MCF 10A (cell line): Measurements from ENCODE around the gene EBP. TPM values are rescaled to one million over a fixed set of nuclear protein-coding genes. Genes with fewer than 3 reads are reported as not detected.

Source experiments
- BruUV-seq: library from RNA; stranded (reverse); fragments of 400-500 nt; replicated peaks from 2 replicates; lab custom pipeline; 2021; lab: Mats Ljungman, UMichigan
- CTCF ChIA-PET: fragments of 300-600 bp; sonication (Branson Sonifier 250); formaldehyde crosslinking; extraction: SDS; loops from one replicate; lab custom pipeline; 2021; ENCODE audit warnings: antibody characterized with exemption, inconsistent platforms; lab: Yijun Ruan, JAX
- POLR2A ChIA-PET: fragments of 300-600, 350-650 bp; sonication (Branson Sonifier 250); formaldehyde crosslinking; extraction: SDS; loops from one replicate; lab custom pipeline; 2020; ENCODE audit warnings: antibody characterized with exemption, inconsistent platforms; lab: Yijun Ruan, JAX
- DNase-seq: peaks from one replicate; pipeline ENCODE4 v3.0.0-alpha.2; 2018; ENCODE audit not compliant: unreplicated experiment
- H3K27ac Mint-ChIP-seq: one replicate; pipeline ENCODE4 v1.8.0; 2022; ENCODE audit warnings: mild to moderate bottlenecking, low read depth, mixed read lengths; ENCODE audit not compliant: unreplicated experiment
- H3K27me3 Mint-ChIP-seq: one replicate; pipeline ENCODE4 v1.8.0; 2022; ENCODE audit warnings: mixed read lengths; ENCODE audit not compliant: insufficient read depth, unreplicated experiment
- H3K36me3 Mint-ChIP-seq: one replicate; pipeline ENCODE4 v1.8.0; 2022; ENCODE audit warnings: mild to moderate bottlenecking, moderate library complexity, mixed read lengths; ENCODE audit not compliant: insufficient read depth, unreplicated experiment
- H3K4me1 Mint-ChIP-seq: one replicate; pipeline ENCODE4 v1.8.0; 2022; ENCODE audit warnings: mixed read lengths; ENCODE audit not compliant: insufficient read depth, unreplicated experiment
- H3K4me3 Mint-ChIP-seq: one replicate; pipeline ENCODE4 v1.8.0; 2022; ENCODE audit warnings: mild to moderate bottlenecking, moderate library complexity, mixed read lengths; ENCODE audit not compliant: unreplicated experiment
- H3K9me3 Mint-ChIP-seq: one replicate; pipeline ENCODE4 v1.8.0; 2022; ENCODE audit warnings: mixed read lengths; ENCODE audit not compliant: unreplicated experiment
- CTCF ChIP-seq: fragments of 200-600 bp; IDR thresholded peaks from one replicate; pipeline ENCODE4 v1.8.0; 2022; ENCODE audit warnings: antibody characterized with exemption, mild to moderate bottlenecking; ENCODE audit not compliant: unreplicated experiment
- intact Hi-C: fragments of 100-400 bp; cut with micrococcal nuclease; formaldehyde crosslinking; loops from 2 replicates; pipeline ENCODE4 v1.14.1; 2022
- total RNA-seq: library from RNA; stranded (reverse); gene quantifications from 2 replicates; pipeline ENCODE4 v1.2.3, GENCODE V29; 2022

The EBP gene
- total RNA-seq, 1 experiment from 2014 or later: 102 TPM

- no peaks in the 10 kb centered on the region for H3K27me3 Mint-ChIP-seq
- BruUV-seq: no TSS peak
- H3K9me3 Mint-ChIP-seq: no peaks in the 10 kb centered on the region
- peaks cover 19% of the 10 kb centered on the region for H3K36me3 Mint-ChIP-seq
- intact Hi-C loops: no loop called here
- no peak for DNase-seq
- no peak overlapping the region for H3K4me3 Mint-ChIP-seq
- POLR2A ChIA-PET: interaction anchor here (0.8 to 2.4 kb wide), 3 partner anchors 12 to 66 kb away, joined by 4 to 10 read pairs (median 4); partner anchors contain the start of gene TBC1D25
- no peak for TF ChIP-seq CTCF
- CTCF ChIA-PET: interaction anchor here (0.6 to 2.1 kb wide), 10 partner anchors 8 to 120 kb away, joined by 3 to 8 read pairs (median 4); no protein-coding TSS in a partner anchor
- peaks cover 17% of the 10 kb centered on the region for H3K4me1 Mint-ChIP-seq
- H3K27ac Mint-ChIP-seq: peak overlapping the region; percentile 26
These were observed 48.0 kb upstream of the EBP start for GRCh38 chrX:48473704-48473990.

- Mint-ChIP-seq H3K9me3 (no peaks in the 10 kb centered on the region), H3K27me3 (no peaks in the 10 kb centered on the region), H3K36me3 (peaks cover 23% of the 10 kb centered on the region), H3K4me1 (peaks cover 17% of the 10 kb centered on the region), H3K4me3 (no peak overlapping the region), H3K27ac (peak overlapping the region; percentile 26)
- intact Hi-C loops: no loop called here
- BruUV-seq: no TSS peak
- DNase-seq: no peak
- ChIA-PET CTCF (interaction anchor here (0.6 to 2.1 kb wide), 17 partner anchors 8 to 391 kb away, joined by 3 to 8 read pairs (median 4); partner anchors contain the start of gene EBP), POLR2A (interaction anchor here (1.0 to 4.7 kb wide), 7 partner anchors 10 to 101 kb away, joined by 4 to 22 read pairs (median 5); partner anchors contain the start of genes RBM3 and TBC1D25)
- peak; percentile 23 for TF ChIP-seq CTCF
These were observed 47.5 kb upstream of the EBP start for GRCh38 chrX:48474127-48474526.

GRCh38 chrX:48474581-48474980 is 47.0 kb upstream of the EBP start:
- intact Hi-C loops: no loop called here
- no TSS peak for BruUV-seq
- H3K9me3 Mint-ChIP-seq: no peaks in the 10 kb centered on the region
- peak overlapping the region; percentile 70 for H3K4me3 Mint-ChIP-seq
- H3K27me3 Mint-ChIP-seq: no peaks in the 10 kb centered on the region
- POLR2A ChIA-PET: interaction anchor here (1.0 to 4.7 kb wide), 6 partner anchors 10 to 100 kb away, joined by 4 to 22 read pairs (median 6); partner anchors contain the start of genes RBM3 and TBC1D25
- peaks cover 25% of the 10 kb centered on the region for H3K36me3 Mint-ChIP-seq
- peaks cover 17% of the 10 kb centered on the region for H3K4me1 Mint-ChIP-seq
- CTCF ChIA-PET: interaction anchor here (0.6 to 2.1 kb wide), 15 partner anchors 9 to 393 kb away, joined by 3 to 8 read pairs (median 5); partner anchors contain the start of gene EBP
- TF ChIP-seq CTCF: no peak
- peak overlapping the region; percentile 17 for H3K27ac Mint-ChIP-seq
- no peak for DNase-seq

GRCh38 chrX:48475296-48475695 is 46.3 kb upstream of the EBP start:
- peaks cover 17% of the 10 kb centered on the region for H3K4me1 Mint-ChIP-seq
- peaks cover 5% of the 10 kb centered on the region for H3K9me3 Mint-ChIP-seq
- no TSS peak for BruUV-seq
- no peaks in the 10 kb centered on the region for H3K27me3 Mint-ChIP-seq
- POLR2A ChIA-PET: interaction anchor here (0.7 to 4.7 kb wide), 7 partner anchors 11 to 99 kb away, joined by 3 to 22 read pairs (median 5); partner anchors contain the start of genes RBM3 and TBC1D25
- no peak for DNase-seq
- peak overlapping the region; percentile 21 for H3K27ac Mint-ChIP-seq
- CTCF ChIA-PET: interaction anchor here (0.7 to 2.1 kb wide), 9 partner anchors 9 to 393 kb away, joined by 3 to 8 read pairs (median 5); no protein-coding TSS in a partner anchor
- H3K4me3 Mint-ChIP-seq: peak overlapping the region; percentile 70
- H3K36me3 Mint-ChIP-seq: peaks cover 29% of the 10 kb centered on the region
- intact Hi-C loops: loop anchor here (5.0 kb wide), 1 partner anchor 117 kb away; no protein-coding TSS in a partner anchor
- no peak for TF ChIP-seq CTCF
